ENCODE measurements around the gene KLK2.

Gene KLK2

DNA sequence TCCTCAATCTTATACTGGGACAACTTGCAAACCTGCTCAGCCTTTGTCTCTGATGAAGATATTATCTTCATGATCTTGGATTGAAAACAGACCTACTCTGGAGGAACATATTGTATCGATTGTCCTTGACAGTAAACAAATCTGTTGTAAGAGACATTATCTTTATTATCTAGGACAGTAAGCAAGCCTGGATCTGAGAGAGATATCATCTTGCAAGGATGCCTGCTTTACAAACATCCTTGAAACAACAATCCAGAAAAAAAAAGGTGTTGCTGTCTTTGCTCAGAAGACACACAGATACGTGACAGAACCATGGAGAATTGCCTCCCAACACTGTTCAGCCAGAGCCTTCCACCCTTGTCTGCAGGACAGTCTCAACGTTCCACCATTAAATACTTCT is 22.5 kb upstream of the KLK2 start:
- no peak for DNase-seq (ENCODE audit: low spot score)

- DNase-seq (ENCODE audit: low spot score): no peak
These were observed 21.6 kb upstream of the KLK2 start for GRCh38 chr19:50851620-50852019.

GRCh38 chr19:50854636-50855410 is 18.4 kb upstream of the KLK2 start, which contains the start of gene KLK3:
Gene KLK3 (plus strand): TSS chr19:50854915. CDS start chr19:50854956, 41 bp downstream.
- no peak for DNase-seq (ENCODE audit: low spot score)

GRCh38 chr19:50857366-50857765 is 15.9 kb upstream of the KLK2 start:
- no peak for DNase-seq (ENCODE audit: low spot score)

DNA sequence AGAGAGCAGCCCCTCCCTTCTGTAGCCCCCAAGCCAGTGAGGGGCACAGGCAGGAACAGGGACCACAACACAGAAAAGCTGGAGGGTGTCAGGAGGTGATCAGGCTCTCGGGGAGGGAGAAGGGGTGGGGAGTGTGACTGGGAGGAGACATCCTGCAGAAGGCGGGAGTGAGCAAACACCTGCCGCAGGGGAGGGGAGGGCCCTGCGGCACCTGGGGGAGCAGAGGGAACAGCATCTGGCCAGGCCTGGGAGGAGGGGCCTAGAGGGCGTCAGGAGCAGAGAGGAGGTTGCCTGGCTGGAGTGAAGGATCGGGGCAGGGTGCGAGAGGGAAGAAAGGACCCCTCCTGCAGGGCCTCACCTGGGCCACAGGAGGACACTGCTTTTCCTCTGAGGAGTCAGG is 14.4 kb upstream of the KLK2 start:
- DNase-seq (ENCODE audit: low spot score): no peak

DNA sequence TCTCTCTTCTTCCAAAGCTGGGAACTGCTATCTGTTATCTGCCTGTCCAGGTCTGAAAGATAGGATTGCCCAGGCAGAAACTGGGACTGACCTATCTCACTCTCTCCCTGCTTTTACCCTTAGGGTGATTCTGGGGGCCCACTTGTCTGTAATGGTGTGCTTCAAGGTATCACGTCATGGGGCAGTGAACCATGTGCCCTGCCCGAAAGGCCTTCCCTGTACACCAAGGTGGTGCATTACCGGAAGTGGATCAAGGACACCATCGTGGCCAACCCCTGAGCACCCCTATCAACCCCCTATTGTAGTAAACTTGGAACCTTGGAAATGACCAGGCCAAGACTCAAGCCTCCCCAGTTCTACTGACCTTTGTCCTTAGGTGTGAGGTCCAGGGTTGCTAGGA is 13.4 kb upstream of the KLK2 start:
- no peak for DNase-seq (ENCODE audit: low spot score)

GRCh38 chr19:50861010-50861409 is 12.2 kb upstream of the KLK2 start:
- no peak for DNase-seq (ENCODE audit: low spot score)

- DNase-seq (ENCODE audit: low spot score): no peak
These were observed 11.5 kb upstream of the KLK2 start for GRCh38 chr19:50861496-50862286.

DNA sequence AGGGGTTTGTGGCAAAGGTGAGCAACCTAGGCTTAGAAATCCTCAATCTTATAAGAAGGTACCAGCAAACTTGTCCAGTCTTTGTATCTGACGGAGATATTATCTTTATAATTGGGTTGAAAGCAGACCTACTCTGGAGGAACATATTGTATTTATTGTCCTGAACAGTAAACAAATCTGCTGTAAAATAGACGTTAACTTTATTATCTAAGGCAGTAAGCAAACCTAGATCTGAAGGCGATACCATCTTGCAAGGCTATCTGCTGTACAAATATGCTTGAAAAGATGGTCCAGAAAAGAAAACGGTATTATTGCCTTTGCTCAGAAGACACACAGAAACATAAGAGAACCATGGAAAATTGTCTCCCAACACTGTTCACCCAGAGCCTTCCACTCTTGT is 3.8 kb upstream of the KLK2 start:
- no peak for DNase-seq (ENCODE audit: low spot score)

DNA sequence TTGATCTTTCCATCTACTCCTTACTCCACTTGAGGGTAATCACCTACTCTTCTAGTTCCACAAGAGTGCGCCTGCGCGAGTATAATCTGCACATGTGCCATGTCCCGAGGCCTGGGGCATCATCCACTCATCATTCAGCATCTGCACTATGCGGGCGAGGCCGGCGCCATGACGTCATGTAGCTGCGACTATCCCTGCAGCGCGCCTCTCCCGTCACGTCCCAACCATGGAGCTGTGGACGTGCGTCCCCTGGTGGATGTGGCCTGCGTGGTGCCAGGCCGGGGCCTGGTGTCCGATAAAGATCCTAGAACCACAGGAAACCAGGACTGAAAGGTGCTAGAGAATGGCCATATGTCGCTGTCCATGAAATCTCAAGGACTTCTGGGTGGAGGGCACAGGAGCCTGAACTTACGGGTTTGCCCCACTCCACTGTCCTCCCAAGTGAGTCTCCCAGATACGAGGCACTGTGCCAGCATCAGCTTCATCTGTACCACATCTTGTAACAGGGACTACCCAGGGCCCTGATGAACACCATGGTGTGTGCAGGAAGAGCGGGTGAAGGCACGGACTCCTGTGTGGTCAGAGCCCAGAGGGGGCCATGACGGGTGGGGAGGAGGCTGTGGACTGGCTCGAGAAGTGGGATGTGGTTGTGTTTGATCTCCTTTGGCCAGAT is 2.7 kb upstream of the KLK2 start:
- no peak for DNase-seq (ENCODE audit: low spot score)

DNA sequence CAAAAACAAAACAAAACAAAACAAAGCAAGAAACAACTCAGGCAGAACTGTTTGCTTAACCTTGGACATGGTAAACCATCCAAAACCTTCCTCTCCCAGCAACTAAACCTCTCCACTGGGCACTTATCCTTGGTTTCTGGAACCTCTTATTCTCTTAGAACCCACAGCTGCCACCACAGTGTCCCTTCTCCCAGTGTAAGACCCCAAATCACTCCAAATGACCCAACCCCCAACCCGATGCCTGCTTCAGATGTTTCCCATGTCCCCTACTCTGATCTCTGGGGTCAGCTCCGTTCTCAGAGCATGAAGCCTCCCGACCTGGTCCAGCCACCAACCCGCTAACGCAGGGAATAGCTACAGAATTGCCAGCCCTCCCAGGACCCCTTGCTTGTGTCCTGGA is 972 bp downstream of the KLK2 start:
- DNase-seq (ENCODE audit: low spot score): no peak

DNA sequence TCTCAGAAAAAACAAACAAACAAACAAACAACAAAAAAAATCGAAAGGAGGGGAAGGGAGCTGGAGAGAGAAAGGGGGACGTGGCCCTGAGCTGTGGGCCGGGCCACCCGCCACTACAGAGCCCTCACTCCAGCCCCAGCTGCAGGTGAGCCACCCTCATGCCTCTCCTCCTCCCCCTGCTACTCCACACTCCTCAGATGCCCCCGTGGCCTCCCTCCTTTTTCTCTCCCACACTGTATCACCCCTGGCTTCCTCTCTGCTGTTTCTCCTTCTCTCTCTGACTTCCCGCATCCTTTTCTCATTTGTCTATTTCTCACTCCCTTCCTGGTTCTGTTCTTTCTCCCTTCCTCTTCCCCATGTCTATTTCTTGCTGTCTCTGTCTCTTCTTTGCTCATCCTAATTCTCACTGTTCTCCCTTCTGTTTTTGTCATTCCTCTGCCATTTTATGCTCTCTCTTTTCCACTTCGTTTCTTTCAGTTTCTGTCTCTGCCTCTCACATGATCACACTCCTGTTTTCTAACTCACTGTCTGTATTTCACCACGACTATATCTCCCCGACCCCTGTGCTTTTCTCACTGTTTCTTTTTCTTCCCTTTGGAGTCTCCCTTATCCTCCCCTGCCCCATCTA is 2.7 kb downstream of the KLK2 start:
- no peak for DNase-seq (ENCODE audit: low spot score)

DNA sequence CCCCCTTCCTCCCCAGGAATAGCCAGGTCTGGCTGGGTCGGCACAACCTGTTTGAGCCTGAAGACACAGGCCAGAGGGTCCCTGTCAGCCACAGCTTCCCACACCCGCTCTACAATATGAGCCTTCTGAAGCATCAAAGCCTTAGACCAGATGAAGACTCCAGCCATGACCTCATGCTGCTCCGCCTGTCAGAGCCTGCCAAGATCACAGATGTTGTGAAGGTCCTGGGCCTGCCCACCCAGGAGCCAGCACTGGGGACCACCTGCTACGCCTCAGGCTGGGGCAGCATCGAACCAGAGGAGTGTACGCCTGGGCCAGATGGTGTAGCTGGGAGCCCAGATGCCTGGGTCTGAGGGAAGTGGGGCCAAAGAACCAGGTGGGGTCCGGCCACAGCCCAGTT is 3.2 kb downstream of the KLK2 start:
- DNase-seq (ENCODE audit: low spot score): no peak

DNA sequence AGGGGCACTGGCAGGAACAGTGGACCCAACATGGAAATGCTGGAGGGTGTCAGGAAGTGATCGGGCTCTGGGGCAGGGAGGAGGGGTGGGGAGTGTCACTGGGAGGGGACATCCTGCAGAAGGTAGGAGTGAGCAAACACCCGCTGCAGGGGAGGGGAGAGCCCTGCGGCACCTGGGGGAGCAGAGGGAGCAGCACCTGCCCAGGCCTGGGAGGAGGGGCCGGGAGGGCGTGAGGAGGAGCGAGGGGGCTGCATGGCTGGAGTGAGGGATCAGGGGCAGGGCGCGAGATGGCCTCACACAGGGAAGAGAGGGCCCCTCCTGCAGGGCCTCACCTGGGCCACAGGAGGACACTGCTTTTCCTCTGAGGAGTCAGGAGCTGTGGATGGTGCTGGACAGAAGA is 4.1 kb downstream of the KLK2 start:
- no peak for DNase-seq (ENCODE audit: low spot score)

DNA sequence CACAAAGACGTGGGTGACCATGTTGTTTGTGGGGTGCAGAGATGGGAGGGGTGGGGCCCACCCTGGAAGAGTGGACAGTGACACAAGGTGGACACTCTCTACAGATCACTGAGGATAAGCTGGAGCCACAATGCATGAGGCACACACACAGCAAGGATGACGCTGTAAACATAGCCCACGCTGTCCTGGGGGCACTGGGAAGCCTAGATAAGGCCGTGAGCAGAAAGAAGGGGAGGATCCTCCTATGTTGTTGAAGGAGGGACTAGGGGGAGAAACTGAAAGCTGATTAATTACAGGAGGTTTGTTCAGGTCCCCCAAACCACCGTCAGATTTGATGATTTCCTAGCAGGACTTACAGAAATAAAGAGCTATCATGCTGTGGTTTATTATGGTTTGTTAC is 5.6 kb downstream of the KLK2 start:
- no peak for DNase-seq (ENCODE audit: low spot score)

DNA sequence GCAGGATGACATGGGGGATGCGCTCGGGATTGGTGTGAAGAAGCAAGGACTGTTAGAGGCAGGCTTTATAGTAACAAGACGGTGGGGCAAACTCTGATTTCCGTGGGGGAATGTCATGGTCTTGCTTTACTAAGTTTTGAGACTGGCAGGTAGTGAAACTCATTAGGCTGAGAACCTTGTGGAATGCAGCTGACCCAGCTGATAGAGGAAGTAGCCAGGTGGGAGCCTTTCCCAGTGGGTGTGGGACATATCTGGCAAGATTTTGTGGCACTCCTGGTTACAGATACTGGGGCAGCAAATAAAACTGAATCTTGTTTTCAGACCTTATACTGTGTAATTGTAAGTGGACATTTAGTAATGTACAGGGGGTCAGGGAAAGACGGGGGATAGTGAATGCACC is 7.0 kb downstream of the KLK2 start:
- DNase-seq (ENCODE audit: low spot score): no peak

GRCh38 chr19:50882188-50882587 is 8.9 kb downstream of the KLK2 start:
- DNase-seq (ENCODE audit: low spot score): no peak

DNA sequence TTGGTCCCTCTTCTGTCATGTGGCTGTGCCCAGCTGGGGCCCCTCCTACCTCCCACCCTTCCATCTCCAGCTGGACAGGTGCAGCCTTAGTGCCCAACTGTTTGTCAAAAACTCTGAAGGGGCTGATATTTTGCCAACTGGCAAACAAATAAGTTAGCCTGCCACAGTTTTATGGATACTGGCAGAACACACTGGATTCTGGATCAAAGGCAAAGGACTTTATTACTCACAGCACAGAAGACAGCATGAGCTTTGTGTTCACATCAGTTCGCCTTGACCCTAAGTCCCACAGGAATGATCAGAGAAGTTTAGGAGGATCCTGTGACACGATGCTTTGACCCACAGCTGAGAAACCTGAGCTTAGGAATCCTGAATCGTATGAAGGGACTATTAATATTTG is 16.4 kb downstream of the KLK2 start:
- DNase-seq (ENCODE audit: low spot score): no peak

DNA sequence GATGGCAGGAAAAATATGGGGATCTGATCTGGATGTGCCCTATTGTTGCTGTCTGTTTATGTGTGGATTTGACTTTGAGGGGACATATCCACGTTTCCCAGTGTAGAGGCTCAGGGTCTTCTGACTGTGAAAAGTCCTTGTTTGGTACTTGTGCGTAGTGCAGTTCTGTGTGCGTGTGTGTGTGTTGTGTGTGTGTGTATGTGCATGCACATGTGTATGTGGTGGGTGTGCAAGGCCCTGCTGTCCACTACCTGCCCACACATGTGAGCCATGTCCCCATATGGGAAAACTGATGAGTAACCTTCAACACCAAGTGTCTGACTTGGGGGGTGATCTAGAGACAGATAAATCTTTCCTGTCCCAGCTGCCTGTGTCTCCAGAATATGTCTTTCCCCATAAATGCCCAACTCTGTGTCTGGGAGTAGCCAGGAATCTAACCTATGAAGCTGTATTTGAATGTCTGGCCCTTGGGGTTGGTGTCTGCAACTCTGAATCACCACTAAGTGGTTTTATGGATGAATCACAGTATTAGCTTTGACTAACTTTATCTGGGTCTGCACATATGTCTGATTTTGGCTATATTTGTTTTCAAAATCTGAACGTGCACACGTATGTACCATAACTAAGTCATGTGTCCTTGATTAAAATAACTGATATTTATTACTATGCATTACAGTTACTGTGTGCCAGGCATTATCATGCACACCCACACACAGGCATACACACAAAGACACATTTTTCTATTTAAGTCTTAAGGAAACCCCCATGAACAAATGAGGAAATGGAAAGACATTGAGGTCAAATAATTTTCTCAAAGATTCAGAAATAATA is 17.4 kb downstream of the KLK2 start:
- DNase-seq (ENCODE audit: low spot score): no peak

- no peak for DNase-seq (ENCODE audit: low spot score)
These were observed 18.0 kb downstream of the KLK2 start for GRCh38 chr19:50891253-50891625.

DNA sequence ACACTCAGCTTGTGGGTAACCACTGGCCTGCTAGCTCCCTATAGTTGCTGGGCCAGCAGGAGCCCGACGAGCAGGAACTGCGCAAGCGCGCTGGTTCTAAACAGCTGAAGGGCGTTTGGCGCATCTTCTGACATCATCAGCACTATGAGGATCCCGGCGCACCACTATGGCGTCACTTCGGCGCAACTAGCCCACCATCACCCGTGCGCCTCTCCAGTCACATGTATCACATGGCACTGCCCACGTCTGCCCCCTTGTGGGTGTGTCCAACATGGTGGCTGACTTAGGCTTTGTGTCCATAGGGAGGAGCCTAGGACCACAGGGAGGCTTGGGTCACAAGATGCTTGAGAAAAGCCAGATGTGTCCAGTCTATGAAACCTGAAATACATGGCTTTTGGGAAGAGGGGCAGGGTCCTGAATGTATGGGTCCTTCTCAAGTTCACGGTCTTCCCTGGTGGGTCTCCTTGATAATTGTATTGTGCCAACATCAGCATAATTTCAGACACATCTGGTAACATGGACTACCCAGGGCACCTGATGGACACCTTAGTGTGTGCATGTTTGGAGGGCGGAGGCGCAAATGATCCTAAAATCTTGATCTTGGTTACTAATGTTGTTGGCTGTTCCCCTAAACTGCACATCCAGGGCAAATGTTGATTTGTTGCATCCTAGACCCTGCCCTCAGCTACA is 20.0 kb downstream of the KLK2 start:
- no peak for DNase-seq (ENCODE audit: low spot score)

Data from CD4-positive, alpha-beta T cell treated with Interleukin-6 at 100 ng/mL for 8 hours (primary cell).